Measurements from ENCODE around the gene KCNK10. TPM values are rescaled to one million over a fixed set of nuclear protein-coding genes. Genes with fewer than 3 reads are reported as not detected.

KCNK10 gene
- polyA plus RNA-seq, 3 donors: 0.05 TPM; not detected in 2

GRCh38 chr14:88179716-88180115, 143.4 kb downstream of the KCNK10 start:
- Mint-ChIP-seq H3K27ac (peak overlapping the region in 2 of 7 donors; percentile 51 to 59), H3K27me3 (ENCODE audit: low read depth in 3 of 3) (peaks cover 3 to 8% (median 7%) of the 10 kb centered on the region in 3 donors), H3K4me3 (peak overlapping the region in 1 of 2 donors; percentile 52), H3K36me3 (no peaks in the 10 kb centered on the region), H3K4me1 (peaks cover 20% of the 10 kb centered on the region), H3K9me3 (peaks cover 0 to 3% (median 0%) of the 10 kb centered on the region in 7 donors)
- WGBS (ENCODE audit: insufficient coverage): 37% methylated on average over 5 of the region's 6 CpGs
- Histone ChIP-seq H3K4me1 (ENCODE audit: control insufficient read depth in 1 of 2, insufficient read depth in 2 of 2, low read length in 2 of 2) (peaks cover 14 to 16% of the 10 kb centered on the region in 2 donors), H3K4me3 (replicated peaks in 1 of 3; ENCODE audit: low read depth in 2 of 3, low read length in 3 of 3) (no peak overlapping the region), H3K79me2 (ENCODE audit: insufficient read depth, low read length) (no peaks in the 10 kb centered on the region), H3K9me3 (replicated peaks in 1 of 2; ENCODE audit: control insufficient read depth in 1 of 2, insufficient read depth in 1 of 2, low read length in 2 of 2) (no peaks in the 10 kb centered on the region), H3K9ac (ENCODE audit: insufficient read depth, low read length, poor library complexity, severe bottlenecking) (no peak overlapping the region), H3K36me3 (replicated peaks in 1 of 2; ENCODE audit: control insufficient read depth in 1 of 2, insufficient read depth in 2 of 2, low read length in 2 of 2) (no peaks in the 10 kb centered on the region), H4K20me1 (ENCODE audit: insufficient read depth, low read length) (no peaks in the 10 kb centered on the region), H3K27ac (ENCODE audit: low read depth in 1 of 2, low read length in 2 of 2) (no peak overlapping the region), H3K27me3 (ENCODE audit: control insufficient read depth in 2 of 2, insufficient read depth in 2 of 2, low read length in 2 of 2) (no peaks in the 10 kb centered on the region), H3K4me2 (replicated peaks; ENCODE audit: extremely low read depth, low read length, poor library complexity, severe bottlenecking) (peak overlapping the region; percentile 8), H2AFZ (ENCODE audit: insufficient read depth, low read depth, low read length, poor library complexity, severe bottlenecking) (peak overlapping the region; percentile 9)
- no peak for TF ChIP-seq CTCF (IDR thresholded peaks at IDR 0.05)
- intact Hi-C loops (cut with micrococcal nuclease): no loop called here
- DNase-seq: peak; percentile 17 to 22 (median 18)

- Mint-ChIP-seq H3K4me3 (no peak overlapping the region), H3K27me3 (ENCODE audit: low read depth in 3 of 3) (peaks cover 20 to 26% (median 21%) of the 10 kb centered on the region in 3 donors), H3K9me3 (peaks cover 2 to 25% (median 12%) of the 10 kb centered on the region in 7 donors), H3K4me1 (peaks cover 9% of the 10 kb centered on the region), H3K36me3 (peaks cover 0 to 3% of the 10 kb centered on the region in 2 donors), H3K27ac (no peak overlapping the region)
- TF ChIP-seq CTCF (IDR thresholded peaks at IDR 0.05): no peak
- Histone ChIP-seq H3K9ac (ENCODE audit: insufficient read depth, low read length, poor library complexity, severe bottlenecking) (no peak overlapping the region), H3K27ac (ENCODE audit: low read depth in 1 of 2, low read length in 2 of 2) (no peak overlapping the region), H3K9me3 (replicated peaks in 1 of 2; ENCODE audit: control insufficient read depth in 1 of 2, insufficient read depth in 1 of 2, low read length in 2 of 2) (peaks cover 6 to 9% of the 10 kb centered on the region in 2 donors), H2AFZ (ENCODE audit: insufficient read depth, low read depth, low read length, poor library complexity, severe bottlenecking) (no peak overlapping the region), H3K36me3 (replicated peaks in 1 of 2; ENCODE audit: control insufficient read depth in 1 of 2, insufficient read depth in 2 of 2, low read length in 2 of 2) (no peaks in the 10 kb centered on the region), H3K4me2 (replicated peaks; ENCODE audit: extremely low read depth, low read length, poor library complexity, severe bottlenecking) (no peak overlapping the region), H3K4me1 (ENCODE audit: control insufficient read depth in 1 of 2, insufficient read depth in 2 of 2, low read length in 2 of 2) (no peaks in the 10 kb centered on the region), H3K4me3 (replicated peaks in 1 of 3; ENCODE audit: low read depth in 2 of 3, low read length in 3 of 3) (no peak overlapping the region), H3K27me3 (ENCODE audit: control insufficient read depth in 2 of 2, insufficient read depth in 2 of 2, low read length in 2 of 2) (peaks cover 0 to 10% of the 10 kb centered on the region in 2 donors), H3K79me2 (ENCODE audit: insufficient read depth, low read length) (no peaks in the 10 kb centered on the region), H4K20me1 (ENCODE audit: insufficient read depth, low read length) (no peaks in the 10 kb centered on the region)
- no peak for DNase-seq
- intact Hi-C loops (cut with micrococcal nuclease): no loop called here
Measured at GRCh38 chr14:88170333-88170732, 152.7 kb downstream of the KCNK10 start.

Measured in CD14-positive monocyte (primary cell).